HepG2 (cell line): ENCODE results near the gene HS3ST5. TPM values are rescaled to one million over a fixed set of nuclear protein-coding genes. Genes with fewer than 3 reads are reported as not detected.

Experiments
- AHDC1 ChIP-seq: sonication (generic); formaldehyde crosslinking; IDR thresholded peaks from 2 replicates; pipeline ENCODE4 v1.5.1; 2020; ENCODE audit warnings: mild to moderate bottlenecking, missing genetic modification reagents, borderline replicate concordance
- ARID4A ChIP-seq: sonication (generic); formaldehyde crosslinking; IDR thresholded peaks from 2 replicates; pipeline ENCODE4 v1.5.0; 2020; ENCODE audit warnings: mild to moderate bottlenecking, missing genetic modification reagents, borderline replicate concordance
- CCDC6 ChIP-seq: sonication (generic); formaldehyde crosslinking; IDR thresholded peaks from 2 replicates; pipeline ENCODE4 v1.8.1; 2022; ENCODE audit warnings: mild to moderate bottlenecking, missing genetic modification reagents, moderate library complexity
- FOXJ3 ChIP-seq: sonication (generic); formaldehyde crosslinking; IDR thresholded peaks from 2 replicates; pipeline ENCODE4 v1.4.0; 2020; ENCODE audit warnings: missing genetic modification reagents, mild to moderate bottlenecking, borderline replicate concordance
- RARA ChIP-seq: IDR thresholded peaks from 2 replicates; pipeline ENCODE4 v1.6.1; 2016; ENCODE audit warnings: missing genetic modification reagents, missing compliant biosample characterization
- ZNF512 ChIP-seq: sonication (generic); formaldehyde crosslinking; IDR thresholded peaks from 2 replicates; pipeline ENCODE4 v1.4.0; 2020; ENCODE audit warnings: mild to moderate bottlenecking, missing genetic modification reagents
- ZNF574 ChIP-seq: sonication (generic); formaldehyde crosslinking; IDR thresholded peaks from 2 replicates; pipeline ENCODE4 v1.4.0; 2020; ENCODE audit warnings: missing genetic modification reagents
- ZNF609 ChIP-seq: sonication (generic); formaldehyde crosslinking; IDR thresholded peaks from 2 replicates; pipeline ENCODE4 v1.4.0; 2020; ENCODE audit warnings: mild to moderate bottlenecking, missing genetic modification reagents, borderline replicate concordance
- polyA plus RNA-seq, 8 experiments: library from polyadenylated mRNA; depleted of rRNA in 3 of 8; stranded (reverse) in 7 of 8; unstranded in 1 of 8; fragments of >200 nt; fragmentation: Illumina TruSeq in 4 of 8; extraction: Trizol in 4 of 8; gene quantifications; 2 replicates each; pipeline versions ENCODE4 v1.2.1 to v1.2.3, GENCODE V29; 2011 to 2016; ENCODE audit warnings: low read depth in 4 of 8, missing spikeins in 1 of 8, mixed read lengths in 1 of 8; ENCODE audit not compliant: insufficient read depth in 1 of 8
- total RNA-seq, 5 experiments: library from RNA; depleted of rRNA; stranded (reverse); fragments of >200 nt; fragmentation: Illumina TruSeq; extraction: Trizol; gene quantifications; 2 replicates each; pipeline ENCODE4 v1.2.3, GENCODE V29; 2016; ENCODE audit warnings: low read depth in 1 of 5

The HS3ST5 gene
- total and polyA plus RNA-seq, 2 of the 13 experiments (the other 11 are each of a cell fraction or from before 2014, with no cell fraction given), result 1.1 to 1.6 TPM

GRCh38 chr6:114272582-114272981 is 70.2 kb downstream of the HS3ST5 start (continued):
- TF ChIP-seq CCDC6 (CRISPR knock-in tag), result peak; percentile 40; the same call in 1 of the 2 replicates
- TF ChIP-seq ZNF512 (CRISPR knock-in tag), result no peak
- peak; percentile 19; the same call in 1 of the 2 replicates for TF ChIP-seq ZNF574 (CRISPR knock-in tag)
- peak; percentile 65; the same call in 1 of the 2 replicates for TF ChIP-seq RARA (CRISPR knock-in tag)
- TF ChIP-seq ZNF609, result peak; percentile 56; the same call in 1 of the 2 replicates
- peak; percentile 70; the same call in 1 of the 2 replicates for TF ChIP-seq AHDC1 (CRISPR knock-in tag)
- no peak; the same call in 1 of the 2 replicates for TF ChIP-seq ARID4A (CRISPR knock-in tag)
- TF ChIP-seq FOXJ3 (CRISPR knock-in tag), result peak; percentile 48; the same call in 1 of the 2 replicates
